Measurements from ENCODE around the gene OLFML2B. TPM values are rescaled to one million over a fixed set of nuclear protein-coding genes. Genes with fewer than 3 reads are reported as not detected.

OLFML2B gene
- total RNA-seq, 8 experiments from 2014 or later: 1.0 to 15.3 (median 2.2) TPM

GRCh38 chr1:161945306-161946060 is 78.2 kb downstream of the OLFML2B start:
- Histone ChIP-seq H3K27ac (no peak overlapping the region), H3K4me1 (replicated peaks in 1 of 2) (peaks cover 0 to 11% of the 10 kb centered on the region in 2 donors), H3K4me3 (no peak overlapping the region)
- 52 to 100% (median 99%) methylated on average over 1 to 3 of the region's 3 CpGs for WGBS, 10 experiments
- in situ Hi-C loops (cut with MboI; ENCODE audit: low pct_unique_long_range_greater_than_20kb in 2 of 9, low sequenced_read_pairs in 9 of 9, unreplicated experiment in 9 of 9): no loop called here
- no peak for ATAC-seq (replicated peaks in 6 of 8)

- no peak overlapping the region for H3K4me3 ChIP-seq
- H3K27ac ChIP-seq: no peak overlapping the region
- H3K4me1 ChIP-seq (replicated peaks in 1 of 2): peaks cover 0 to 11% of the 10 kb centered on the region in 2 donors
- WGBS, 10 experiments: 20 to 100% (median 88%) methylated on average over 1 to 2 of the region's 2 CpGs; no CpG with 5 or more reads in 1 of the 10 experiments
- in situ Hi-C loops (cut with MboI; ENCODE audit: low pct_unique_long_range_greater_than_20kb in 2 of 9, low sequenced_read_pairs in 9 of 9, unreplicated experiment in 9 of 9): no loop called here
- ATAC-seq (replicated peaks in 6 of 8): no peak
Observed at GRCh38 chr1:161944381-161944780, 79.3 kb downstream of the OLFML2B start.

- H3K4me3 ChIP-seq: no peak overlapping the region
- 67 to 100% (median 95%) methylated on average over 1 of the region's 1 CpG; no CpG with 5 or more reads in 4 of the 10 experiments for WGBS, 10 experiments
- no peak overlapping the region for H3K27ac ChIP-seq
- no peak for ATAC-seq (replicated peaks in 6 of 8)
- peaks cover 0 to 11% of the 10 kb centered on the region in 2 donors for H3K4me1 ChIP-seq (replicated peaks in 1 of 2)
- in situ Hi-C loops (cut with MboI; ENCODE audit: low pct_unique_long_range_greater_than_20kb in 2 of 9, low sequenced_read_pairs in 9 of 9, unreplicated experiment in 9 of 9): no loop called here
Observed at GRCh38 chr1:161943737-161944136, 79.9 kb downstream of the OLFML2B start.

- Histone ChIP-seq H3K27ac (no peak overlapping the region), H3K4me1 (replicated peaks in 1 of 2) (peaks cover 0 to 9% of the 10 kb centered on the region in 2 donors), H3K4me3 (no peak overlapping the region)
- ATAC-seq (replicated peaks in 6 of 8): no peak
- in situ Hi-C loops (cut with MboI; ENCODE audit: low pct_unique_long_range_greater_than_20kb in 2 of 9, low sequenced_read_pairs in 9 of 9, unreplicated experiment in 9 of 9): no loop called here
- WGBS, 10 experiments: 78 to 98% (median 92%) methylated on average over 6 to 8 of the region's 8 CpGs
Observed at GRCh38 chr1:161941726-161942436, 81.8 kb downstream of the OLFML2B start.

GRCh38 chr1:161940866-161941591 is 82.6 kb downstream of the OLFML2B start:
- in situ Hi-C loops (cut with MboI; ENCODE audit: low pct_unique_long_range_greater_than_20kb in 2 of 9, low sequenced_read_pairs in 9 of 9, unreplicated experiment in 9 of 9): no loop called here
- Histone ChIP-seq H3K27ac (no peak overlapping the region), H3K4me1 (replicated peaks in 1 of 2) (peaks cover 0 to 2% of the 10 kb centered on the region in 2 donors), H3K4me3 (no peak overlapping the region)
- WGBS, 10 experiments: 50 to 90% (median 71%) methylated on average over 2 to 3 of the region's 3 CpGs; no CpG with 5 or more reads in 1 of the 10 experiments
- no peak for ATAC-seq (replicated peaks in 6 of 8)

GRCh38 chr1:161936786-161937185 is 86.9 kb downstream of the OLFML2B start:
- WGBS, 10 experiments: 86 to 100% (median 100%) methylated on average over 1 to 2 of the region's 2 CpGs
- Histone ChIP-seq H3K27ac (no peak overlapping the region), H3K4me1 (replicated peaks in 1 of 2) (no peaks in the 10 kb centered on the region), H3K4me3 (no peak overlapping the region)
- no peak for ATAC-seq (replicated peaks in 6 of 8)
- in situ Hi-C loops (cut with MboI; ENCODE audit: low pct_unique_long_range_greater_than_20kb in 2 of 9, low sequenced_read_pairs in 9 of 9, unreplicated experiment in 9 of 9): no loop called here

- in situ Hi-C loops (cut with MboI; ENCODE audit: low pct_unique_long_range_greater_than_20kb in 2 of 9, low sequenced_read_pairs in 9 of 9, unreplicated experiment in 9 of 9): no loop called here
- ATAC-seq (replicated peaks in 6 of 8): no peak
- 80 to 100% (median 100%) methylated on average over 1 of the region's 1 CpG; no CpG with 5 or more reads in 1 of the 10 experiments for WGBS, 10 experiments
- Histone ChIP-seq H3K4me1 (replicated peaks in 1 of 2) (no peaks in the 10 kb centered on the region), H3K4me3 (no peak overlapping the region), H3K27ac (no peak overlapping the region)
Observed at GRCh38 chr1:161935264-161935663, 88.4 kb downstream of the OLFML2B start.

GRCh38 chr1:161933592-161934588 is 89.8 kb downstream of the OLFML2B start:
- ATAC-seq (replicated peaks in 6 of 8): peak in 2 of 8 experiments; percentile 19 to 42
- WGBS, 10 experiments: 72 to 100% (median 84%) methylated on average over 1 to 6 of the region's 6 CpGs
- in situ Hi-C loops (cut with MboI; ENCODE audit: low pct_unique_long_range_greater_than_20kb in 2 of 9, low sequenced_read_pairs in 9 of 9, unreplicated experiment in 9 of 9): no loop called here
- no peaks in the 10 kb centered on the region for H3K4me1 ChIP-seq (replicated peaks in 1 of 2)
- no peak overlapping the region for H3K4me3 ChIP-seq
- no peak overlapping the region for H3K27ac ChIP-seq

Other genes starting within 250 kb of the OLFML2B start
- 10 to 100 TPM in 2 of 8 experiments, 1 to 10 TPM in 4, under 1 TPM in 2; 0.61 to 10.4 (median 6.5) TPM for gene NOS1AP, start 45.8 kb upstream of the OLFML2B start, total RNA-seq